Measurements from ENCODE around the gene KLHL36.
A peak's percentile ranks its signal among the peaks of the same experiment; 100 is the strongest.
"Not testable (repeated sequence)": the region's sequence is repeated elsewhere in the genome, so short reads cannot be mapped to it uniquely, and the experiment has no call there.

The KLHL36 gene

DNA sequence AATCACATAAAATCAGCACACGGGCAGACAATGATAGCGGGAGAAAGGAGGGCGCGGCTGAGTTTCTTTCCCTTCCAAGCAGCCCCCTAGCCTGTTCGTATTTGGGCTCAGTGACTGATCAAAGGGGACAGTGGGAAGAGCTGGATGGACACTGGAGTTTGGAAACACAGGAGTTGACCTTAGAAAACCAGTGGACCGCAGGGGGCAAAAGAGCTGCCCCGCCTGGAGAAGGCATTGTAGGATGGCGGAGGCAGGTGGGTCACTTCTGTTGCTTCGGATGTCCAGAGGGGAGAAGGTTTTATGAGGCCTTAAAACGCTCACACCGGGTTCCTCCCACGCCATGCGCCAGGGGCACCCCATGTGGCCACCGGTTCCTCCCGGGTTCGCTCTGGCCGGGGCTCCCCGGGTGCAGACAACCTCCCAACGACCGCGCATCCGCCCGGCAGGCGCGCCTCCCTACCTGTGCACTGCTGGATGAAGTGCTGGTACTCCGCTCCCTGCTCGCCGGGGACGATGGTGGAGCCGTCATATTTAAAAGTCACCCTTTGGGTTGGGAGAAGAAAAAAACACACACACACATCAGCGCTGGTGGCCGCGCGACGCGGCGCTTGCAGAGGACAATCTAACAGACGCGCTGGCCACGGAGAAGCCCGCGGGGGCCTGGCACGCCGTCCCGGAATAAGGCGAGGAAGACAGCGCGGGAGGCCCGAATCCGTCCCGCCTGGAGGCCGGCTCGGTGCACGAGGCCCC, 31.1 kb upstream of the KLHL36 start:
- H3K9ac ChIP-seq (ENCODE audit: low read depth, low read length), result peak overlapping the region; percentile 66; the same call in 1 of the 2 replicates
- H3K4me3 ChIP-seq (ENCODE audit: low read depth, low read length), result peak overlapping the region; percentile 84
- H3K27ac ChIP-seq (ENCODE audit: low read depth, low read length), result no peak overlapping the region
- H3K4me1 ChIP-seq (ENCODE audit: control insufficient read depth, insufficient read depth, low read length), result peaks cover 25% of the 10 kb centered on the region
- H3K9me3 ChIP-seq (ENCODE audit: control insufficient read depth, insufficient read depth, low read length), result no peaks in the 10 kb centered on the region
- H3K27me3 ChIP-seq (ENCODE audit: control insufficient read depth, insufficient read depth, low read length), result peaks cover 11% of the 10 kb centered on the region
- 0 out of 2 replicates have a peak, but pooled peaks cover 8% of the 10 kb centered on the region for H3K36me3 ChIP-seq (ENCODE audit: control insufficient read depth, insufficient read depth, low read length)

DNA sequence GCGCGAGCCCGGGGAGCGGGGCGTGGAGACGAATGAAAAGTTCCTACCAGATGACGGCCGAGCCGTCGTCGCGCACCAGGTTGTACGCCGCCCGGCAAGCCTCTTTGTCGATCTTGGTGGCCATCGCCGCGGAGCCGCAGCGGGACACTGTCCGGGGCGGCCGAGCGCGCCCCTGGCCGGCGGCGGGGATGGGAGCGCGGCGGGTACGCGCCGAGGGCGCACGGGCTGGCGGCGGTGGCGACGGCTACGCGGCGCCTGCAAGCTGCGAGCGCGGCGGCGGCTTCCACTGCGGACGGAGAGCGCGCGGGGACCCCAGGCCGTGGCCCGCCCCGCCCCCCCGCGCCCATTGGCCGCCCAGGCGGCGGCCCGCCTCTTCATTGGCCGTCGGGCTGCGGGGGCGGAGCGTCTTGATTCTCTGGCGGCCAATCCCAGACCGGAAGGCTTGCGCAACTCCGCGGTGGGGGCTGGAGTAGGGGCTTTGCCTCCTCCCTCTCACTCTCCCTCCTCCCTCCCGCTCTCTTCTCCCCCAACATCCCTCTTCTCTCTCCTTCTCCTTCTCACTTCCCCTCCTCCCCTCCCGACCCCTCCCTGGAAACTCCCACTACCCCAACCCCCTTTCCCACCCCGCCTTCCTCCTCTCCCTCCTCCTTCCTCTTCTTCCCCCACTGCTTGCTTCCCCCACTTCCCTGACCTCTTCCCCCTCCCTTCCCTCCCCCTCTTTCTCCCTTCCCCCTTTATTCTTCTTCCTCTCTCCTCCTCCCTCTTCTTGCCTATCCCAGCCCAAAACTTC, 30.3 kb upstream of the KLHL36 start, which contains the start of gene COTL1:
COTL1 (minus strand) TSS at position 288 of the 790 bp plus-strand sequence; CDS start at position 124, 164 bp downstream.
- Histone ChIP-seq H3K36me3 (ENCODE audit: control insufficient read depth, insufficient read depth, low read length) (0 out of 2 replicates have a peak, but pooled peaks cover 8% of the 10 kb centered on the region), H3K4me3 (ENCODE audit: low read depth, low read length) (peak within 1 kb of the TSS; percentile 84), H3K4me1 (ENCODE audit: control insufficient read depth, insufficient read depth, low read length) (peaks cover 25% of the 10 kb centered on the region), H3K27ac (ENCODE audit: low read depth, low read length) (peak within 1 kb of the TSS; percentile 91), H3K27me3 (ENCODE audit: control insufficient read depth, insufficient read depth, low read length) (peaks cover 11% of the 10 kb centered on the region), H3K9ac (ENCODE audit: low read depth, low read length) (peak within 1 kb of the TSS; percentile 66), H3K9me3 (ENCODE audit: control insufficient read depth, insufficient read depth, low read length) (no peaks in the 10 kb centered on the region)

DNA sequence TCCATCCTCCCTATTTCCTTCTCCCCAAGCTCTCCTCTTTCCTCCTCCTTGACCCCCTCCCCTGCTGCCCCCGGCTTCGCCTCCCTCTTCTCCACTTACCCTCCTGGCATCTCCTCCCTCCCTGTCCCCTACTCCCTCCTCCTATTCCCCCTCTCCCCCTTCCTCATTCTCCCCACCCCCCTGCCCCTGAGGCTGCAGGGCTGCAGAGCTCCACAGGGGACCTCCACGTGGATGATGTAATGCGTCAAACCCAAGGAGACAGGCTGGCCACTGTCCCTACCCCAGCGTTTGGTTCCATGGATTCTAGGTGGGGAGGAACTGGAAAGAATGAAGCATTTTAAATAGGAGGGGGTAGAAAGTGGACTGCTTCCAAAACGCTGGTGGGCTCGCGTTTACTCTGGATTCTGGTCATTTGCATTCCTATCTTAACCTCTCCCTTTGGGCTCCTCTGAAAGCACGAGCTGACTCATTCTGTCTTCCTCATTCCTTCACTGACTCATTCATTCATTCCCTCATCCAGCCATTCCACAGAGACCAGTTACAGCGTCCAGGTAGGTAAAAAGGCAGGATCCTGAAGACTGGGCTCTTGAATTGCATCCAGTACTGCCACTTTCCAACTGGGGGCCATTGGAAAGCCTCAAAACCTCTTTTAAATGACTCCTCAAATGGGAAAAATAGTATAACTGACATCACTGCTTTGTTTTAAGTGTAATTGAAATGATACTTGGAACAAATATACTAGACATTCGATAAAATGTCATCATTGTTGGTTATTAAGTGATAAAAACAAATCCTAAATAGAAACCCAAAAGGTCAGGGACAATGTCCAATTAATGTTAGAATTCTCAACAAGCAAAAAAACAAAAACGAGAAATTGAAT, 29.5 kb upstream of the KLHL36 start:
- Histone ChIP-seq H3K4me3 (ENCODE audit: low read depth, low read length) (peak overlapping the region; percentile 84), H3K4me1 (ENCODE audit: control insufficient read depth, insufficient read depth, low read length) (peaks cover 25% of the 10 kb centered on the region), H3K9me3 (ENCODE audit: control insufficient read depth, insufficient read depth, low read length) (no peaks in the 10 kb centered on the region), H3K27ac (ENCODE audit: low read depth, low read length) (peak overlapping the region; percentile 91), H3K36me3 (ENCODE audit: control insufficient read depth, insufficient read depth, low read length) (0 out of 2 replicates have a peak, but pooled peaks cover 8% of the 10 kb centered on the region), H3K9ac (ENCODE audit: low read depth, low read length) (peak overlapping the region; percentile 66), H3K27me3 (ENCODE audit: control insufficient read depth, insufficient read depth, low read length) (peaks cover 11% of the 10 kb centered on the region)

DNA sequence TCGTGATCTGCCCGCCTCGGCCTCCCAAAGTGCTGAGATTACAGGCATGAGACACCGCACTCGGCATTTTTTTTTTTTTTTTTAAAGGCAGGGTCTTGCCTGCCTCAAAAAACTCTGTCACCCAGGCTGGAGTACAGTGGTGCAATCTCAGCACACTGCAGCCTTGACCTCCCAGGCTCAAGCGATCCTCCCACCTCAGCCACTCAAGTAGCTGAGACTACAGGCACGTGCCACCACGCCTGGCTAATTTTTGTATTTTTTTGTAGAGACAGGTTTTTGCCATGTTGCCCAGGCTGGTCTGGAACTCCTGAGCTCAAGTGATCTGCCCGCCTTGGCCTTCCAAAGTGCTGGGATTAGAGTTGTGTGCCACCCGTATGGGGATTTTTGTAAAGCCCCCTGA, 27.4 kb upstream of the KLHL36 start:
- H3K9me3 ChIP-seq (ENCODE audit: control insufficient read depth, insufficient read depth, low read length); H3K4me3 ChIP-seq (ENCODE audit: low read depth, low read length); H3K9ac ChIP-seq (ENCODE audit: low read depth, low read length); H3K36me3 ChIP-seq (ENCODE audit: control insufficient read depth, insufficient read depth, low read length); H3K27ac ChIP-seq (ENCODE audit: low read depth, low read length): not testable (repeated sequence)
- H3K4me1 ChIP-seq (ENCODE audit: control insufficient read depth, insufficient read depth, low read length), result peaks cover 14% of the 10 kb centered on the region
- H3K27me3 ChIP-seq (ENCODE audit: control insufficient read depth, insufficient read depth, low read length), result peaks cover 11% of the 10 kb centered on the region

DNA sequence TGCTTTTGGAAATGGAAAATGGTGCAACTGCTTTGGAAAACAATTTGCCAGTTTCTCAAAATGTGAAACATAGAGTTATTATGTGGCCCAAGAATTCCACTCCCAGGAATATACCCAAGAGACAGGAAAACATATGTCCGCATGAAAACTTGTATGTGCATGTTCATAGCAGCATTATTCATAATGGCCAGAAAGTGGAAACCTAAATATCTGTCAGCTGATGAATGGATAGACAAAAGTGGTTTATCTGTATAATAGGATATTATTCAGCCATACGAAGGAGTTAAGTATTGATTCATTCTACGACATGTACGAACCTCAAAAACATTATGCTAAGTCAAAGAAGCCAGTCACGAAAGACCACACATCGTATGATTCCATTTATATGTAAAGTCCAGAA, 22.8 kb upstream of the KLHL36 start:
- Histone ChIP-seq H3K27ac (ENCODE audit: low read depth, low read length) (no peak overlapping the region), H3K9ac (ENCODE audit: low read depth, low read length) (no peak overlapping the region), H3K36me3 (ENCODE audit: control insufficient read depth, insufficient read depth, low read length) (no peaks in the 10 kb centered on the region), H3K9me3 (ENCODE audit: control insufficient read depth, insufficient read depth, low read length) (no peaks in the 10 kb centered on the region), H3K27me3 (ENCODE audit: control insufficient read depth, insufficient read depth, low read length) (no peaks in the 10 kb centered on the region), H3K4me3 (ENCODE audit: low read depth, low read length) (no peak overlapping the region), H3K4me1 (ENCODE audit: control insufficient read depth, insufficient read depth, low read length) (no peaks in the 10 kb centered on the region)

DNA sequence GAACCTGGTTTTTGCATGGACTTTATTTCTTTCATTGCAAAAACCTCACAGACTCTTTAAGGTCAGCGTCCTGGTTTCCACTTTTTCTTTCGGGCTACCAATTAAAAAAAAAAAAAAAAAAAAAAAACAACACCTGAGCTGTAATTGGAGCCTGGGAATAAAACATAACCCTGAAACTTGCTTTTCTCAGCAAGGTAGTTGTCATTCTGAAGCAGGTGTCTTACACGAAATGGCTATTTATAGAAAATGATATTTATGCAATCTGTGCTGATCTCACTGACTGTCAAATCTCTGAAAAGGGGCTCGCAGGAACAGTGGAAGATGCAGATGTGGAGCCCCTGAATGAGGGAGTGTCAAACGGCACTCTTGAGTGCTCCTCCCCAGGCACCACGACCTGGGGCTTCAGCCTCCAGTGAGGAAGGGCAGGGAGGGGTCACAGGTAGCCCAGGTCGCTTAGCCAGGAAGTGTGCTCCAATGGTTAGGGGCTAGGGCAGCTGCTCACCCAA, 20.0 kb upstream of the KLHL36 start:
- Histone ChIP-seq H3K9me3 (ENCODE audit: control insufficient read depth, insufficient read depth, low read length) (no peaks in the 10 kb centered on the region), H3K4me3 (ENCODE audit: low read depth, low read length) (no peak overlapping the region), H3K27ac (ENCODE audit: low read depth, low read length) (no peak overlapping the region), H3K36me3 (ENCODE audit: control insufficient read depth, insufficient read depth, low read length) (no peaks in the 10 kb centered on the region), H3K9ac (ENCODE audit: low read depth, low read length) (no peak overlapping the region), H3K27me3 (ENCODE audit: control insufficient read depth, insufficient read depth, low read length) (no peaks in the 10 kb centered on the region), H3K4me1 (ENCODE audit: control insufficient read depth, insufficient read depth, low read length) (no peaks in the 10 kb centered on the region)

DNA sequence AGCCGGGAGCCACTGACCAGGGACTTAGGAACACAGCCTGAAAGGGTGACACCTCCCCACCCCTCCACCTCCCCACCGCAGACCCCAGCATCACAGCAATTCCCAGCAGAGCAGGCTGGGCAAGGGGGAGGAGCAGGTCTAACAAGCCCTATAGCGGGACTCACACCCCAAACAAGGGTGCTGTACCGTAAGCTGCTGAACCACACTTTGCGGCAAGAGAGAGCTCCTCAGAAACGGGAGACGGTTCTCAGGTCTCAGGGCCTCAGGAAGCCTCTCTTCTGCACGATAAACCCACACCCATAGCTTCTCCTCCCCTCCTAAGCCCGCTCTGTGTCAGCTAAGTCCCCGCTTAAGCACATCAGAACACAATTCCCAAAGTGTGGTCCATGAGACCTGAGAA, 18.7 kb upstream of the KLHL36 start:
- H3K4me3 ChIP-seq (ENCODE audit: low read depth, low read length), result no peak overlapping the region
- no peak overlapping the region for H3K27ac ChIP-seq (ENCODE audit: low read depth, low read length)
- no peak overlapping the region for H3K9ac ChIP-seq (ENCODE audit: low read depth, low read length)
- H3K9me3 ChIP-seq (ENCODE audit: control insufficient read depth, insufficient read depth, low read length), result no peaks in the 10 kb centered on the region
- no peaks in the 10 kb centered on the region for H3K4me1 ChIP-seq (ENCODE audit: control insufficient read depth, insufficient read depth, low read length)
- H3K36me3 ChIP-seq (ENCODE audit: control insufficient read depth, insufficient read depth, low read length), result no peaks in the 10 kb centered on the region
- no peaks in the 10 kb centered on the region for H3K27me3 ChIP-seq (ENCODE audit: control insufficient read depth, insufficient read depth, low read length)

DNA sequence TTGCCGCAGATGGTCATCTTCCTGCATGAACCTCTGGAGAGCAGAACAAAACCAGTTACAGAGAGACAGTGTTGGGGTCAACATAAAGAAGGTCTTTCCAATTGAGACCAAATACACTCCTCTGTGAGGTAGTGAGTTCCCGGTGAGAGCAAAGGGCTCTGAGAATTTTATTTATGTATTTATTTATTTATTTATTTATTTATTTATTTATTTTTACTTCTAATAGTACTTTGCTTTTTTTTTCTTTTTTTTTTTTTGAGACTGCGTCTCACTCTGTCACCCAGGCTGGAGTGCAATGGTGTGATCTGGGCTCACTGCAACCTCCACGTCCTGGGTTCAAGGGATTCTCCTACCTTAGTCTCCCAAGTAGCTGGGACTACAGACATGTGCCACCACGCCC, 18.3 kb upstream of the KLHL36 start:
- Histone ChIP-seq H3K36me3 (ENCODE audit: control insufficient read depth, insufficient read depth, low read length) (no peaks in the 10 kb centered on the region), H3K9me3 (ENCODE audit: control insufficient read depth, insufficient read depth, low read length) (no peaks in the 10 kb centered on the region), H3K4me3 (ENCODE audit: low read depth, low read length) (no peak overlapping the region), H3K9ac (ENCODE audit: low read depth, low read length) (no peak overlapping the region), H3K27me3 (ENCODE audit: control insufficient read depth, insufficient read depth, low read length) (no peaks in the 10 kb centered on the region), H3K4me1 (ENCODE audit: control insufficient read depth, insufficient read depth, low read length) (no peaks in the 10 kb centered on the region), H3K27ac (ENCODE audit: low read depth, low read length) (no peak overlapping the region)

DNA sequence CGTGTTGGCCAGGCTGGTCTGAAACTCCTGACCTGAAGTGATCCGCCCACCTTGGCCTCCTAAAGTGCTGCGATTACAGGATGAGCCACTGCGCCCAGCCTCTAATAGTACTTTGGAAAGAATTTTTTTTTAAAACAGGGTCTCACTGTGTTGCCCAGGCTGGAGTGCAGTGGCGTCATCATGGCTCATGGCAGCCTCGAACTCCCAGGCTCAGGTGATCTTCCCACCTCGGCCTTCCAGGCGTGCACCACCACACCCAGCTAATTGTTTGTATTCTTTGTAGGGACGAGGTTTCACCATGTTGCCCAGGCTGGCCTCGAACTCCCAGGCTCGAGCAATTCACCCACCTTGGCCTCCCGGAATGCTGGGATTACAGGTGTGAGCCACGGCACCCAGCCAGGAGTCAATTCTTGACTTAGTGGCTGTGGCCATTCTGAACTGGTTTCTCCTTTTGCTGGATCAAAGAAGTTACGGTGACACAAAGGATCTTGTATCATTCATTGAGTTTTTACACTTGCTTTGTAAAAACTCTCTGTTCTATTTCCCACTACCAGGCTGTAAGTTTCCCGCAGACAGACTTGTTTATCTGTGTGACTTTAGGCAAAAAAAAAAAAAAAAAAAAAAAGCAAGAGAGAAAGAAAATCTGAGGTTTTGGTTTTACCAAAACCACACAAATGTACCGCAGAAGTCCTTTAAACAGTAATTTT, 17.7 kb upstream of the KLHL36 start:
- Histone ChIP-seq H3K36me3 (ENCODE audit: control insufficient read depth, insufficient read depth, low read length) (no peaks in the 10 kb centered on the region), H3K27me3 (ENCODE audit: control insufficient read depth, insufficient read depth, low read length) (no peaks in the 10 kb centered on the region), H3K4me1 (ENCODE audit: control insufficient read depth, insufficient read depth, low read length) (no peaks in the 10 kb centered on the region)

DNA sequence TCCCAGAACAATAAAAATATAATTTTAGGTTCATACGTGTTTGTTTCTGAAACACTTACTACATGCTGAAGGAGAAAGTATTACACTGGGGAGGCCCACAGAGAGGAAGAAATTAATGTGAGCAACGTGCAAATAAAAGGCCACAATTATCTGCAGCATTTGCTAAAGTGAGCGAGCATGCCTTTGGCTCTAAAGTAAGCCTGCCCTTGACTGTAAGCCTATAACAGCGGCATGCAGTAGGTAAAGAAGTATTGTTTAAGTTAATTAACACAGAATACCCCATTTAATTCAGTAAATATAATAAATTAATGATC, 17.2 kb upstream of the KLHL36 start:
- Histone ChIP-seq H3K4me1 (ENCODE audit: control insufficient read depth, insufficient read depth, low read length) (no peaks in the 10 kb centered on the region), H3K9ac (ENCODE audit: low read depth, low read length) (no peak overlapping the region), H3K27me3 (ENCODE audit: control insufficient read depth, insufficient read depth, low read length) (no peaks in the 10 kb centered on the region), H3K9me3 (ENCODE audit: control insufficient read depth, insufficient read depth, low read length) (no peaks in the 10 kb centered on the region), H3K27ac (ENCODE audit: low read depth, low read length) (no peak overlapping the region), H3K4me3 (ENCODE audit: low read depth, low read length) (no peak overlapping the region), H3K36me3 (ENCODE audit: control insufficient read depth, insufficient read depth, low read length) (no peaks in the 10 kb centered on the region)

More for the DNA sequence above, 17.7 kb upstream of the KLHL36 start:
- no peak overlapping the region for H3K27ac ChIP-seq (ENCODE audit: low read depth, low read length)
- H3K9ac ChIP-seq (ENCODE audit: low read depth, low read length), result no peak overlapping the region
- no peaks in the 10 kb centered on the region for H3K9me3 ChIP-seq (ENCODE audit: control insufficient read depth, insufficient read depth, low read length)
- H3K4me3 ChIP-seq (ENCODE audit: low read depth, low read length), result no peak overlapping the region

Data from HUES48 (cell line).